SK-N-SH (cell line): ENCODE measurements around the gene ABHD6.

ENCODE experiments used
- POLR2AphosphoS5 ChIP-seq: IDR thresholded peaks from 2 replicates; pipeline ENCODE4 v1.6.1; 2012; ENCODE audit warnings: low read depth, low read length
- USF1 ChIP-seq: IDR thresholded peaks from 2 replicates; pipeline ENCODE4 v1.4.0; 2012; ENCODE audit warnings: low read depth, borderline replicate concordance

- TF ChIP-seq POLR2AphosphoS5, result no peak
- TF ChIP-seq USF1, result no peak
Measured at GRCh38 chr3:58337190-58337589, 99.6 kb downstream of the ABHD6 start.
